HG02763 (cell line): ENCODE measurements around the gene WBP1.
"Not testable (repeated sequence)": the region's sequence is repeated elsewhere in the genome, so short reads cannot be mapped to it uniquely, and the experiment has no call there.

Experiments
- ATAC-seq: cut with Tn5 transposase; IDR thresholded peaks from one replicate; pipeline ENCODE4 v1.9.1; 2021; ENCODE audit warnings: mild to moderate bottlenecking, moderate library complexity; ENCODE audit not compliant: unreplicated experiment

The WBP1 gene

GRCh38 chr2:74481431-74481830, 23.2 kb downstream of the WBP1 start:
- no peak for ATAC-seq

- ATAC-seq: peak; percentile 38
Observed at GRCh38 chr2:74481961-74482800, 23.9 kb downstream of the WBP1 start.

GRCh38 chr2:74482801-74483674, 24.8 kb downstream of the WBP1 start, which contains the start of the genes CCDC142 and TTC31:
CCDC142 (minus strand) TSS chr2:74482998; CDS start chr2:74482837, 161 bp downstream.
TTC31 (plus strand) TSS chr2:74483081; CDS start chr2:74483096, 15 bp downstream.
- ATAC-seq: peak; percentile 88

- not testable (repeated sequence) for ATAC-seq
Observed at GRCh38 chr2:74483675-74484164, 25.5 kb downstream of the WBP1 start.

GRCh38 chr2:74486141-74486540, 27.9 kb downstream of the WBP1 start:
- ATAC-seq: no peak

- no peak for ATAC-seq
Observed at GRCh38 chr2:74488643-74489481, 30.6 kb downstream of the WBP1 start.

- ATAC-seq: no peak
Observed at GRCh38 chr2:74489906-74490305, 31.7 kb downstream of the WBP1 start.

GRCh38 chr2:74491648-74492544, 33.7 kb downstream of the WBP1 start:
- no peak for ATAC-seq

- no peak for ATAC-seq
Observed at GRCh38 chr2:74493546-74493945, 35.3 kb downstream of the WBP1 start.

- no peak for ATAC-seq
Observed at GRCh38 chr2:74495440-74495839, 37.2 kb downstream of the WBP1 start.

- no peak for ATAC-seq
Observed at GRCh38 chr2:74496997-74497776, 38.9 kb downstream of the WBP1 start.

GRCh38 chr2:74497777-74498499, 39.7 kb downstream of the WBP1 start:
- ATAC-seq: no peak

- ATAC-seq: no peak
Observed at GRCh38 chr2:74498500-74499266, 40.4 kb downstream of the WBP1 start.

- no peak for ATAC-seq
Observed at GRCh38 chr2:74499267-74499939, 41.2 kb downstream of the WBP1 start, which contains the start of gene LBX2. LBX2 (minus strand) TSS chr2:74499603; CDS start chr2:74499537, 66 bp downstream.

GRCh38 chr2:74499940-74500577, 41.8 kb downstream of the WBP1 start:
- ATAC-seq: no peak

GRCh38 chr2:74500578-74500946, 42.3 kb downstream of the WBP1 start:
- no peak for ATAC-seq
